HG03520 (cell line): Measurements from ENCODE around the gene TGFBR3.

ENCODE experiments used
- ATAC-seq: cut with Tn5 transposase; IDR thresholded peaks from one replicate; pipeline ENCODE4 v1.9.1; 2021; ENCODE audit warnings: mild to moderate bottlenecking, moderate library complexity; ENCODE audit not compliant: unreplicated experiment

TGFBR3 gene

GRCh38 chr1:91699339-91699974 is 186.5 kb downstream of the TGFBR3 start:
- no peak for ATAC-seq

GRCh38 chr1:91697861-91698260 is 188.1 kb downstream of the TGFBR3 start:
- no peak for ATAC-seq

- ATAC-seq = peak; percentile 91
These were observed 188.5 kb downstream of the TGFBR3 start for GRCh38 chr1:91697416-91697815.

GRCh38 chr1:91696321-91696720 is 189.6 kb downstream of the TGFBR3 start:
- no peak for ATAC-seq

GRCh38 chr1:91693557-91693956 is 192.4 kb downstream of the TGFBR3 start:
- no peak for ATAC-seq

- ATAC-seq = no peak
These were observed 194.4 kb downstream of the TGFBR3 start for GRCh38 chr1:91691525-91691924.

- ATAC-seq = no peak
These were observed 196.1 kb downstream of the TGFBR3 start for GRCh38 chr1:91689641-91690481.

GRCh38 chr1:91687452-91687851 is 198.5 kb downstream of the TGFBR3 start:
- no peak for ATAC-seq

- no peak for ATAC-seq
These were observed 200.0 kb downstream of the TGFBR3 start for GRCh38 chr1:91685994-91686393.

- no peak for ATAC-seq
These were observed 201.3 kb downstream of the TGFBR3 start for GRCh38 chr1:91684481-91685196.

- ATAC-seq = no peak
These were observed 202.4 kb downstream of the TGFBR3 start for GRCh38 chr1:91683598-91683951.

- no peak for ATAC-seq
These were observed 202.9 kb downstream of the TGFBR3 start for GRCh38 chr1:91682882-91683597.

- ATAC-seq = no peak
These were observed 205.3 kb downstream of the TGFBR3 start for GRCh38 chr1:91680556-91681155.

GRCh38 chr1:91679446-91679845 is 206.5 kb downstream of the TGFBR3 start:
- no peak for ATAC-seq

GRCh38 chr1:91676030-91676429 is 209.9 kb downstream of the TGFBR3 start:
- ATAC-seq = no peak

GRCh38 chr1:91674107-91674506 is 211.8 kb downstream of the TGFBR3 start:
- no peak for ATAC-seq

- no peak for ATAC-seq
These were observed 212.3 kb downstream of the TGFBR3 start for GRCh38 chr1:91673613-91674012.

- no peak for ATAC-seq
These were observed 213.3 kb downstream of the TGFBR3 start for GRCh38 chr1:91672601-91673161.

- no peak for ATAC-seq
These were observed 215.2 kb downstream of the TGFBR3 start for GRCh38 chr1:91670781-91671180.

- no peak for ATAC-seq
These were observed 216.2 kb downstream of the TGFBR3 start for GRCh38 chr1:91669584-91670350.
